IPS DF 4.7 (cell line): ENCODE measurements around the gene TGFBI.

Experiments used
- DNase-seq: peaks from one replicate; pipeline ENCODE4 v3.0.0-alpha.2; 2013; ENCODE audit warnings: low spot score; ENCODE audit errors: extremely low read depth

The TGFBI gene

GRCh38 chr5:136001466-136001981, 27.3 kb upstream of the TGFBI start:
- no peak for DNase-seq

GRCh38 chr5:136004436-136004835, 24.4 kb upstream of the TGFBI start:
- no peak for DNase-seq

- no peak for DNase-seq
These were observed 23.3 kb upstream of the TGFBI start for GRCh38 chr5:136005476-136005875.

GRCh38 chr5:136006164-136006563, 22.6 kb upstream of the TGFBI start:
- DNase-seq, result no peak

- no peak for DNase-seq
These were observed 22.0 kb upstream of the TGFBI start for GRCh38 chr5:136006761-136007251.

- DNase-seq, result no peak
These were observed 21.5 kb upstream of the TGFBI start for GRCh38 chr5:136007271-136007670.

- DNase-seq, result no peak
These were observed 17.3 kb upstream of the TGFBI start for GRCh38 chr5:136011414-136012001.

GRCh38 chr5:136012041-136012804, 16.6 kb upstream of the TGFBI start:
- no peak for DNase-seq

GRCh38 chr5:136013559-136013958, 15.2 kb upstream of the TGFBI start:
- DNase-seq, result no peak

- no peak for DNase-seq
These were observed 14.5 kb upstream of the TGFBI start for GRCh38 chr5:136014049-136015002.

- DNase-seq, result no peak
These were observed 13.8 kb upstream of the TGFBI start for GRCh38 chr5:136015003-136015375.

- no peak for DNase-seq
These were observed 12.7 kb upstream of the TGFBI start for GRCh38 chr5:136015966-136016650.

- no peak for DNase-seq
These were observed 11.8 kb upstream of the TGFBI start for GRCh38 chr5:136016945-136017530.

- no peak for DNase-seq
These were observed 9.7 kb upstream of the TGFBI start for GRCh38 chr5:136018814-136019783.

GRCh38 chr5:136020001-136020382, 8.8 kb upstream of the TGFBI start:
- DNase-seq, result no peak

- no peak for DNase-seq
These were observed 8.3 kb upstream of the TGFBI start for GRCh38 chr5:136020383-136021015.

- DNase-seq, result no peak
These were observed 7.8 kb upstream of the TGFBI start for GRCh38 chr5:136021016-136021405.

GRCh38 chr5:136022965-136023364, 5.8 kb upstream of the TGFBI start:
- no peak for DNase-seq

- no peak for DNase-seq
These were observed 4.7 kb upstream of the TGFBI start for GRCh38 chr5:136023958-136024541.
